Stimulated activated CD8-positive, alpha-beta memory T cell treated with anti-CD3 and anti-CD28 coated beads, Interleukin-4, amount 100 ng/mL, for 48 hours (primary cell): Measurements from ENCODE around the gene LILRA5.
"Not testable (repeated sequence)": the region's sequence is repeated elsewhere in the genome, so short reads cannot be mapped to it uniquely, and the experiment has no call there.

Experiments used
- DNase-seq: peaks from one replicate; pipeline ENCODE4 v3.0.0-alpha.2; 2020

The LILRA5 gene

DNA sequence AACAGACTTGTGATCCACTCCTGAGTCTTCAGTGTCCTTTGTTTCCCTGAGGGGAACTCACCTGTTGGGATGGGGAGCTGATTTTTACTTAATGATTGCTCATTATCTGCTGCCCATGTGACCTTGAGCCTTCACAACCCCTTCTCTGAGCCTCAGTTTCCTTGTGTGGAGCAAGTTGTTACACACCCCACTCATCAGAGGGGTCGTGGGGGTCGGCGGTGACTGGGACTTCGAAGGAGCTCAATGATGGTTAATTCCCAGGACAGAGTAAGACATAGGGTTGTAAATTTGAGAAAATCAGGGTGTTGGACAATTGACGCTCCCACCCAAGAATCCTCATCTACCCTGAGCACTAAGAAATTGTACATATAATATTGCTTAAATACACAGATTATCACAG, 13.5 kb downstream of the LILRA5 start:
- no peak for DNase-seq

DNA sequence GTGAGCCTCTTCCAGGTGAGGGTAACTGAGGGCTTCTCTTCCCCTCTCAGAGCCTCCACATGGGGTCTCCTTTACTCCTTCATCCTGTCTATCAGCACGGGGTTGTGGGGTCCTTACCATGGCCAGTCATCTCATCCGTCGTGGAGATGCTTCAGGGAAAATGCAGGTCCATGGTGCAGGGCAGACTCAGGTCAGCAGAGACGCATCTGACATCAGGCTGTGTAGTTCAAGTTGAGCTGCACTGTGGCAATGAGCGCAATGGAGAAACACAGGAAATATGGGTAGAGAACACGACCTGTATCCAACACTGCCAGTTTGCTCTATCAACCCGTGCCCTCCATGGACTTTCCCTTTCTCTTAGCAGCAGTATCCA, 13.9 kb downstream of the LILRA5 start:
- peak; percentile 7 for DNase-seq

DNA sequence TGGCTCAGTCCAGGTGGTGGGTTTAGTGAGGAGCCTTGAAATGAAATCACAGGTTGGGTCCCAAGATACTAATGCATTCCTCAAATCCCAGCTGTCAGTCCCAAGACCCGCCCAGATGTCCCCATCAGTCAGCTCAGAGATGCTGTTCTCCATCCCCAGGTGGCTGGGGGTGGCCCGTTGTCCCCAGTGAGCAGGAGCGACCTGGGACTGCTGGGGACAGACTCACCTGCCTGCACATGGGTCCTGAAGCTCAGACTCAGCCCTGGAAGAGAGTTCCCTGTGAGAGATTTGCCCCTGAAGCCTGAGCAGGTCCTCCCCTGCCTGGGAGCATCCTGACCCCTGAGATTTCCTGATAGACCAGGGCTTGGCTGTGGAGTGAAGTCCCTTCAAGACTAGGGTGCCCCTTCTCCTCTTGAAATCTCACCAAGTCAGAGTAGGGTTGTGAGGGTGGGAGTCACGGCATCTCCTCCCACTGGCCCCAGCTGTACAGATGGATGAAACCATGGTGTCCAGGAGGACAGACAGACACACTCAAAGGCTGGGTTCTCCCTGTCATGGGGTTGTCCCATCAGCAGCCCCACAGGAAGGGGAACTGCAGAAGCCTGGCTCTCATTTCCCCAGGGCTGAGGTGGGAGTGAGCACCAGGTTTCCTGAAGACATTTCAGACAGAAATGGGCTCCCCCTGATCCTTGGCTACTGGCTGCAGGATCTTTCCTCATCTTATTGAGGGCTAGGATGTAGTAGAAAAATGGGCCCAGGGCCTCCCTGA, 14.4 kb downstream of the LILRA5 start:
- no peak for DNase-seq

DNA sequence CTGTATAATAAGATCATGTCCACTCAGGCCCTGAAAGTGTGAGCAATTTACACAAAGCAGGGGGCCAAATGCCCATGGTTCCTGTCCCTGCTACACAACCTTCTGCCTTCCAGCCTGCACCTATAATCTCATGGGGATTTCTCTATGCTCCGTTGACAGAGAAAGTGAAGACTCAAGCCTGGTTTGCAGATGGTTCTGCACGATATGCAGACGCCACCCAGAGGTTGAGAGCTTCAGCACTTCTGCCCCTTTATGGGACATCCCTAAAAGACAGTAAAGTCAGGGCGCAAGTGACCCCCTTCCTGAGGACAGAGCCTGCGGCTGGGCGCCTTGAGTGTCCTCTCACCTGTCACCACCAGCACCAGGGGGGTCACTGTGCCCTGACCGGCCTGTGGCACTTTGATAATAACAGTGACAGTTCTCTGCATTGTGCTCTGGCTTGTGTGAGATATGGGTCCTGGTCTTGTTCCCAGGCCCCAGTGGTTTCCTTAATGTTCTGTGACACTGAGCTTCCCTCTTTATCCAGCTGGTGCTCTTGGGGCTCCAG, 15.1 kb downstream of the LILRA5 start:
- no peak for DNase-seq

DNA sequence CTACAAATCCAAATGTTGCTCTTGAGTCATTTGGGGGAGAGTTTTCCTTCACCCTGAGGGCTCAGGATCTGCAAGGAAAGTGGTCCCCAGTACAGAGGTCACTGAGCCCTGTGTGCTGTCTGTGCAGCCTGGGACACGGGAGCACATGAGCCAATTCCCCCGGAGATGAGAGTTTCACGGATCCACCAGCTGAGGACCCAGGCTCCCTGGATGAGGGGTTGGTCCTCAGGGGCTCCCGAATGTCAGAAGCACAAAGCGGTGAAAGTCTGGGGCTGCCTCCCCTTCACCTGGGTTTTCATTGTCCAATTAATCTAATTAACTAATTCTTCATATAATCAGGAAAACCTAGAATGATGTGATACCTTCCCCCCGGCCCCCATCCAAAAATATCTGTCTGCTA, 18.4 kb downstream of the LILRA5 start:
- no peak for DNase-seq

DNA sequence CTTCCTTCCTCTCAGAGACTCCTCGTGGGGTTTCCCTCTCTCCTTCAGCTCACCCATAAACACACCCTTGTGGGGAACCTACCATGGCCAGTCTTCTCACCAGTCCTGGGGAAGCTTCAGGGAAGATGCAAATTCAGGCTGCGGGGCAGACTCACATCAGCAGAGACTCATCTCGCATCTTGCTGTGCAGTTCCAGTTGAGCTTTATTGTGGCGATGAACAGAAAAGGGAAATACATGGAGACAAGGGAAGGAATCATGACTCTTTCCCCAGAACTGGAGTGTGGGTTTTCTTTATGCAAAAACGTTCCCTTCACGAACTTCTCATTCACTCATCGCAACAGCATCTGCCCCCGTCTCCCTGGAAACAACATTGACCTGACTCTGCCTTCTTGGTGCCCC, 23.8 kb downstream of the LILRA5 start:
- DNase-seq = not testable (repeated sequence)

DNA sequence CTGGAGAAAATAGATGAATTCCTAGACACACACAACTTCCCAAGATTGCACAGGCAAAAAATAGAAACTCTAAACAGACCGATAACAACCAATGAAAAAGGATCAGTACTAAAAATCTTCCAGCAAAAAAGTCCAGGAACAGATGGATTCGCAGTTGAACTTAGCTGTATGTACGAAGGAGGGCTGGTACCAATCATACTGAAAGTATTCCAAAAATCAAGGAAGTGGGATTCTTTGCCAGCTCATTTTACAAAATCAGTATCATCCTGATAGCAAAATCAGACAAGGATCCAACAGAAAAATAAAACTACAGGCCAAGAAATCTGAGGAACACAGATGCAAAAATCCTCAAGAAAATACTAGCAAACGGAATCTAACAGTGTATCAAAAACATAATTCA, 25.5 kb downstream of the LILRA5 start:
- no peak for DNase-seq

DNA sequence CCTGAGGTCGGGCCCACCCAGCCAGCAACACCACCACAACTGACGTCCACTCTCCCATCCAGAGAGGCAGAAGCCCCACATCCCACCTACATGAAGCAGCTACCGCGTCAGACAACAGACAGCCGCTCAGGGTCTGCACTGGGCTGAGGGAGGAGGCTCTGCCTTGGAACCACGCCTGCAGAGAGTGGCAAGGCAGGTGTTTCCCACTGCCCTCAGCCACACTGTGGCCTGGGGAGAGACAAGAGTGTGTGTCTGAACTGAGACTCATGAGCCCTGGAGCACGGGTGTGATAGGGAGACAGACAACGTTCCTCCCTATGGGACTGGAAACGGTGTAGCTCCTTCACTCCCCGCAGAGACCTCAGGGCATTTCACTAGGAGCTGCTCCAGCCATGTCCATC, 26.7 kb downstream of the LILRA5 start:
- not testable (repeated sequence) for DNase-seq

DNA sequence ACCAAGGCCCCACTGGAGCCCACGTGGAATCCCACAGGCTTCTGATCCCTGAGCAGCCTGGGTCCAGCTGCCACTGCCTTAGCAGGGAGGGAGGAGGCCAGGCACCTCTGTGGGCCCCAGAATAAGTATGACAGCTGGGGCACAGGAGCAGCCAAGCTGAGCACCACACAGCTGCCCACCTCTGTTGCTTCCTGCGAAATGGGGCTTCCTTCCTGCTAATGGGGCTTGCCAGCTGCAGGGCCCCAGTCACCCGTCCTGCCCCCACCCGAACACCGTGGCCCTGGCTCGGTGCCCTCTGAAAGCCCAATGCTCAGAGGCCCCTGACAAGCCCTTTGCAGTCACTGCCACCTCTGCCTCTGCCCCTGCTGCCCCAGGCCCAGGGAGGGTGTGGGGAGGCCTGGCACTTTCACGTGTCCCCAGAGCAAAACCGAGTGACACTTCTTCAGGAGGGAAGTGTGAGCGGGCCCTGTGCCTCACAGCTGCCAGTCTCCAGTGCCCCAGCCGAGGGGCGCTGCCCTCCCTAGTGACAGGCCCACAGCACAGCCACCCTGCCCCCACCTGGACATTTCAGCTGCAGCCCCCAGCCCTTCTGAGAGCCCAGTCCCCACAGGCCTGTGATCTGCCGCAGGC, 27.4 kb downstream of the LILRA5 start:
- DNase-seq = not testable (repeated sequence)

DNA sequence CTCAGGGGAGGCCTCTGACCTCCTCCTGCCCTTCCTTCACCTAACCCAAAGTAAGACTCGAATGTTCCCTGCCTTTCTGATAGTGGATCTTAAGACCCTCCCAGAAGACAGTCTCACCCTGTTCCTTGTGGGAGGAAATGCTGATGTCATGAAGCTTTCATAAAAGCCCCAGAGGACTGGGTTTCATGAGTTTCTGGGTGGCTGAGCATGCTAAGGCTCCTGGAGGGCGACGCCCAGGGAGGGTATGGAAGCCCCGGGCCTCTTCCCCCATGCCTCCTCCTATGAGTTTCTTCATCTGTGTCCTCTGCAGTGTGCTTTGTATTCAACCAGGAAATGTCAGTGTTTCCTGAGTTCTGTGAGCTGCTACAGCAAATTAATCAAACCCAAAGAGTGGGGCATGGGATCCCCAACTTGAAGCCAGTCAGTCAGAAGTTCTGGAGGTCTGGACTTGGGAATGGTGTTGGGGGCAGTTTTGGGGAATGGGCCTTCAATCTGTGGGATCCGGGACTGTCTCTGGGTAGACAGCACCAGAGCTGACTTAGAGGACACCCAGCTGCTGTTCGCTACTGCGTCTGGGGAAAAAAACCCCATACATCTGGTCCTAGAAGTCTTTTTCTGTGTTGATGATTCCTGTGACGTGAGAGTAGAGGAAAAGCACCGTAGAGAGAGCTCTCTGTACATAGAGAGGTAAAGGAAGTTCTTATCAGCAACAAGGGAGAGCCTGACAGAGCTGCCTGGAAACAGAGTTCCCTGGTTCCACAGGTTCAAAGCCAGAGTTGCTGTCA, 30.1 kb downstream of the LILRA5 start:
- DNase-seq = no peak

DNA sequence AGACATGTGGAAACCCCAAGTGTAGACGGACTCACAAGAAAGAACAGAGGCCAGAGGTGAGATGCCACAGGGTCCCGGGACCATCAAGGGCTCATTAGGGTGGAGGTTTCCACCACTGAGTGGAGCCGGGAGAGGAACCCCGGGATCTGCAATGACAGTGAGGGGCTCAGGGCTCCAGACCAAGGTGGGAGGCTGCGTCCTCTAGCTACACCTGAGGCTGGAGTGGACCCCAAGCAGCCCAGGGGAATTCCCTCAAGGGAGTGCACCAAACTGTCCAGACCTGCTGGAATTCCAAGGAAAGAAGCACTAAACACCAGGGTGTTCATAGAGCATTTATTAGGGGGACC, 31.3 kb downstream of the LILRA5 start:
- DNase-seq = not testable (repeated sequence)

DNA sequence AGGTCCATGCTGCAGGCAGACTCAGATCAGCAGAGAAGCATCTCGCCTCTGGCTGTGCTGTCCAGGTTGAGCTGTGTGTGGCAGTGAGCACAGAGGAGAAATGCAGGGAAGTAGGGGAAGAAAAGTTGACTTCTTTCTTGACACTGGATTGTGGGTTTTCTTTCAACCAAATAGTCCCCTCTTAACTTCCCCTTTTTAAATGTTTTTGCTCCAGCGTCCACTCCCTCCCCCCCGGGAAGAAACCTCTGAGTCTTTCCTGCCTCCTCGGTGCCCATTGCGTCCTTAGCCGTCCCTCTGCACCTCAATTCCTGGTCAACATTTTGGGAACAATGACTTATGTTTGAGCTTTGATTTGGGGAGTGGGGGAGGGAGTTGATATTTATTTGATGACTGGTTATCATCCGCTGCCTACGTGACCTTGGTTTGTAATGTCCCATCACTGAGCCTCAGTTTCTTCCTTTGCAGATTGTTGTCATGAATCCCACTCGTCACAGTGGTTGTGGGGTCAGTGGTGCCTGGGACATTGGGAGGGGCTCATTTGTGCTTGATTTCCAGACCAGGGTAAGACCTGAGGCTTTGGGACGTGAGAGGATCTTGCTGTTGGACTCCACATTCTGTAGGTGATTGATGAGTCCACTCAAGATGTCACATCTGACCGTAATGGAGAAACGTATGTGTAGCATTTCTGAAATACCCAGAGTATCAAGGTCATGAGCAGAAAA, 31.8 kb downstream of the LILRA5 start, which contains the start of gene LILRB2:
LILRB2 (minus strand) TSS at position 104 of the 722 bp plus-strand sequence. CDS start 614 bp downstream, outside the sequence.
- DNase-seq = no peak

DNA sequence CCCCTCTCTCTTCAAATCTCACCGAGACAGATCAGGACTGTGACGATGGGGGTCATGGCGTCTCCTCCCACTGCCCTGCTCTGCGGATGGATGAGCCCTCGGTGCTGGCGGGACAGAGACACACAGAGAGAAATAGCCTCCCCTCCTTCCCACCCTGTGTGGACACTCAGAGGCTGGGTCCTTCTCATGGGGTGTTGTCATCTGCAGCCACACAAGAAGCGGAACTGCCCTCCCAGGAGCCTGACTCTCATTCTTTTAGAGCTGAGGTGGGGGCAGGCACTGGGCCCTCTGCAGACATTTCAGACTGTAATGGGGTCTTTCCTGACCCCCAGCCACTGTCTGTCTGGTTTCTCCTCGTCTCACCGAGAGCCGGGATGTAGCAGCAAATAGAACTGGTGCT, 32.5 kb downstream of the LILRA5 start:
- not testable (repeated sequence) for DNase-seq

DNA sequence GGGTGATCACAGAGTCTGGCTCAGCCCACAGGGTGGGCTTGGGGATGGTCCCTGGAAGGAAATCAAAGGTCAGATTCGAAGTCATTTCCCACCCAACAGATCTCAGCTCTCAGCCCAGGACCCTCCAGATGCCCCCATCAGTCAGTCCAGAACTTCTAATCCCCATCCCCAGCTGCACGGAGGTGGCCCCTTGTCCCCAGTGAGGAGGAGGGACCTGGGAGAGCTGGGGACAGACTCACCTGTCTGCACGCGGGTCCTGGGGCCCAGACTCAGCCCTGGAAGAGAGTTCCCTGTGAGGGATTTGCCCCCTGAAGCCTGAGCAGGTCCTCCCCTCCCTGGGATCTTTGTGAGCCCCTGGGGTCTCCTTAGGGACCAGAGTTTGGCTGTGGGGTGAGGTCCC, 32.9 kb downstream of the LILRA5 start:
- not testable (repeated sequence) for DNase-seq

DNA sequence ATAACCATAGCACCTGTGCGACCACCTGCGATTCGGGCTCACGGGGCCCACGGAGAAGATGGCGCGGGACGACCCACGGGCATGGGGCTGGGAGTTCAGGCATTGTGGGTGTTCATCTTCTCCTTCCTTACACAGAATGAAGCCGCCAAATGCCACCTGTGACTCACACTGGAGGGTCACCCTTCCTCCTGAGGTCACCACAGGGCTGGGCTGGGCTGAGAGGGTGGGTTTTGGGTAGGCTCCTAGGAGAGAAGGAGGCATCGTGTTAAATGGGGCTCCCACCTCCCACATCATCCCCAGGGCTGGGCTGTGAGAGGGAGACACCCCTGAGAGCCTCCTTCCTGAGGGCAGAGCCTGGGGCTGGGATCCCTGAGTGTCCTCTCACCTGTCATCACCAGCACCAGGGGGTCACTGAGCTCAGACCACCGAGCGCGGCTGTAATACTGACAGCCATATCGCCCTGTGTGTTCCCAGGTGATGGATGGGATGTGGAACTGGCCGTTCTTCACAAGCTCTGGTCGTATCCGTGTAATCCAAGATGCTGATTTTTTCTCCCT, 33.5 kb downstream of the LILRA5 start:
- no peak for DNase-seq

DNA sequence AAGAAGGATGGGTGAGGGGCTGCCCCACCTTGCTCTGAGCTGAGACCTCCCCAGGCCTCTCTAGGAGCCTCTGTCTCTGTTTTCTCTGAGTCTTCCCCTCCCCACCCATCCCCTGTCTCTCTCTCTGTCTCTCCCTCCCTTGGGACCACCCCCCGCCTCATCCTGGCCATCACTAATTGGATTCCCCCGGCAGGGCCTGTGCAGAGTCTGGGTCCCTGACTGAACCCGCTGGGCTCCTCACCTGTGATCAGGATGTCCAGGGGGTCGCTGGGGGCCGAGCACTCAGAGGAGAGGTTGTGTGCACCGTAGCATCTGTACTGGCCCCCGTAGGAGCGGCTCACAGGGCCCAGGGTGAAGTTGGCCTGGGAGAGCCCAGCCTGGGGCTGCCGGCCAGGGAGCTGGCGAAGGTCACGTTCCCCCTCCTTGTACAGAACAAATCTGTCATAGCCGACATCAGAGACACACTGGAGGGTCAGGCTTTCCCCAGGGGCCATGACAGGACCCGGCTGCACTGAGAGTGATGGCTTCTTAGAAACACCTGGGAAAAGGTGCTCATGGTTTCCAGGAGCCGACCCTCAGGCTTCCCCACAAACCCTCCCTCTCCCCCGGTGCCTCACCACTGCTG, 34.3 kb downstream of the LILRA5 start:
- not testable (repeated sequence) for DNase-seq

DNA sequence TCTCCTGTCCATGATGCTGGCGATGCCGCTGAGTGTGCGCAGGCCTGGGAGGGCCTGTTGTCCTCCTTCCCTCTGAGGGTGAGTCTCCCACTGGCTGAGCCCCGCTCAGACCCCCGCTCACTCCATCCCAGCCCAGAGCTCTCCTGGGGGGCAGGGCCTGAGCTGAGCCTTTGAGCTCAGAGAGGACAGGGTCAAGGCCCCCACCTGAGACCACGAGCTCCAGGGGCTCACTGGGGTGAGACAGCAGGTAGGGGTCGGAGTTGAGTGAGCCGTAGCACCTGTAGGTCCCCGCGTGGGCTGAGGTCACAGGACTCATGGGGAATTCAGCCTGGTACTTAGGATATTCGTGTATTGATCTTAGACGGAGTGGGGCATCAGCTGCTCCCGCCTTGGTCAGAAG, 34.9 kb downstream of the LILRA5 start:
- DNase-seq = not testable (repeated sequence)

DNA sequence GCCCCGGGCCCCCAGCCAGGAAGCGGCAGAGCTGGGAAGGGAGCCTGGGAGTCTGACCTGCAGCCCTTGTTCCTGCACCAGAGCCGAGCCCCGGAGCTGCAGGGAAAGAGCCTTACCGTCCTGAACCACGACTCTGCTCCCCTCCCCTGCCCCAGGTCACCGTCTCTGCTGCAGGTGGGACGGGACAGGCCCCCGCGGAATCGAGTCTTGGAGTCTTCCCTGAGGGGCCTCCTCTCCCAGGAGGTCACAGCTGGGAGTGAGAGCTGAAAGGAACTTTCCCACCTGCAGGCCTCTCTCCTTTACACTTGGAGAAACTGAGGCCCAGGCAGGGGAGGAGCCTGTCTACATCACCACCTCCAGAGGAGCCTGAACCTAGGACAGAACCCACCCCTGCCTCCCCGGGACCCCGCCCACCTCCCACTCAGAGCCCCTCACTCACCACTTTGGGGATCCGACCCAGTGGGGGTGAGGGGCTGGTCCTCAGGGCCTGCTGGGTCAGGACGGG, 35.8 kb downstream of the LILRA5 start:
- not testable (repeated sequence) for DNase-seq

DNA sequence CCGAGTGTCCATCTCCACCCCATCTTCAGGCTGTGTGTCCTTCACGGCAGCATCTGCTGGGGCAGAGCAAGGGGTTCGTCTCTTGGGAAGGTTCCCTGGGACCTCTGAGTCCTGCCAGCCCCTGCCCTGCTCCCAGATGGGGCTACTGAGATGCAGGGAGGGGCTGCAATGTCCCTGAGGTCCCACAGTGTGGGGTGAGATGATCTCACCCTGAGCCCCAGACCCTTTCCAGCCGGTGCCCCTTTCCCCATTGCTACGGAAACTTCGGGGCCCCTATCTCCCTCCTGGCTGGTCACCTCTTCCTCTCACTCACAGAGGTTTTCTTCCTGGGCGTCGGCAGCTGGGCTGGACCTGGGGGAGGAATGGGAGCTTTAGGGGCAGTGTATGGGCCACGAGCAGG, 37.0 kb downstream of the LILRA5 start:
- DNase-seq = no peak

DNA sequence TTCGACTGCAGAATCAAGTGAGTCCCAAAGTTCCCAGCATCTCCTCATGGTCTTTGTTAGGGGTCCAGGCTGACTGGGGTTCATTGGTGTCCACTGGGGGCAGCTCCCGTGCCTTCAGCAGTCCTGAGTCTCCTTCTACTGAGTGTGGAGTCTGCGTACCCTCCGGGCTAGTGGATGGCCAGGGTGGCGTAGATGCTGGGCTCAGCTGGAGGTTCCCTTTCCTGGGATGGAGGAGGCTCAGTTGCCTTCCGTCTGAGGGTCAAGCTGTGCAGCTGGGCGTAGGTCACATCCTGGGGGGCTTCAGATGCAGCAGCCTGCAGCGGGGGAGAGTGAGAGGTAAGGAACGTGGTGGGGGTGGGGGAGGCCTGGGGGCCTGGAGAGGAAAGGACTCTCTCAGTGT, 38.5 kb downstream of the LILRA5 start:
- DNase-seq = not testable (repeated sequence)

DNA sequence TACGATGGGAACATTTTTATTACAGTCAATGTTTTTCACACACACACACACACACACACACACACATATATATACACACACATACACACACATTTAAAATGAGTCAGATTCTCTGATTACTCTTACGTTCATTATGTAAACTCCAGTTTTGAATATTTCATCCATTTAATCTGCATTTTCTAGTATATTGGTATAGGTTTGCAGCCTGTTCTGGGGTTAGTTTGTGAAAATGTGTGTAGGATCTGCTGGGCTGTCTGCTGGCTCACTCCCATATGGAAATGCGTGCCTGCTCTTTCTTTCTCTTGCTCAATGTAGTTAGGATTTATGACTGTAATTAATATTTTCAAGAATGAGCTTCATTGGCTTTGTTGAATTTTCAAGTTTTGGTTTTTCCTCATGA, 39.1 kb downstream of the LILRA5 start:
- no peak for DNase-seq

DNA sequence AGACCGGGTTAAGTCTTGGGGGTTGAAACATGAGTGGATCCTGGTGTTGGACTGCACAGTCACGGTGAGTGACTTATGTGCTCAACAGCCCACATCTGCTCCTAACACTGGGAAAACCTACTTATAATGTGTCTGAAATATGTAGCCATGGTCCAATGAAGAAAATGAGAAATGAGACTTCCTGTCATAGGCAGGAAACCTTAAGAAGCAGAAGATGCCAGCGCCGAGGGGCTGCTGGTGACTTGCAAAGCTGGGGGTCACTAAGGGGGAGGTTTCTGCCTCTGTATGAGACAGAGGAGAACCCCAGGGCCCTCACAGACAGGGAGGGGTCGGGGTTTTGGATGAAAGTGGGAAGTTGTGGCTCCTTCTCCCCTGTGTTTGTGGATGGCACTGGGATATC, 40.8 kb downstream of the LILRA5 start:
- DNase-seq = not testable (repeated sequence)
